Epithelial cell of proximal tubule (primary cell): ENCODE results near the gene PSME3. TPM values are rescaled to one million over a fixed set of nuclear protein-coding genes. Genes with fewer than 3 reads are reported as not detected.

Experiments
- DNase-seq: peaks from one replicate; pipeline ENCODE4 v3.0.0-alpha.2; 2011; ENCODE audit warnings: low read depth
- H3K4me3 ChIP-seq: 2 replicates; pipeline ENCODE4 v1.5.1; 2011; ENCODE audit warnings: low read depth, mild to moderate bottlenecking, low read length
- CTCF ChIP-seq: conservative IDR thresholded peaks from 2 replicates; pipeline ENCODE4 v1.5.1; 2012; ENCODE audit warnings: low read depth, mild to moderate bottlenecking, low read length
- total RNA-seq: library from RNA; depleted of rRNA; stranded (reverse); fragments of >200 nt; gene quantifications from 2 replicates; pipeline ENCODE4 v1.2.3, GENCODE V29; 2015

PSME3 gene
- total RNA-seq, 1 donor from 2014 or later = 126 TPM

DNA sequence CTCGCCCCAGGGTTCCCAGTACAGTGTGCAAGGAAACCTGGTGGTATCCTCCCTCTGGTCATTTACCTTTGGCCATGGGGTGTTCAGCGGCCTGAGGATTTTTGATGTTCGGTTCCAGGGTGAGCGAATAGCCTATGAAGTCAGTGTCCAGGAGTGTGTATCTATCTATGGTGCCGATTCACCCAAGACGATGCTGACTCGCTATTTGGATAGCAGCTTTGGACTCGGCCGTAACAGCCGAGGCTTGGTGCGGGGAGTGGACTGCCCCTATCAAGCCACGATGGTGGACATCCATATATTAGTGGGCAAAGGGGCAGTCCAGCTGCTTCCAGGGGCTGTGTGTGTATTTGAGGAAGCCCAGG is 12.3 kb downstream of the PSME3 start:
- H3K4me3 ChIP-seq = no peak overlapping the region
- TF ChIP-seq CTCF = no peak

DNA sequence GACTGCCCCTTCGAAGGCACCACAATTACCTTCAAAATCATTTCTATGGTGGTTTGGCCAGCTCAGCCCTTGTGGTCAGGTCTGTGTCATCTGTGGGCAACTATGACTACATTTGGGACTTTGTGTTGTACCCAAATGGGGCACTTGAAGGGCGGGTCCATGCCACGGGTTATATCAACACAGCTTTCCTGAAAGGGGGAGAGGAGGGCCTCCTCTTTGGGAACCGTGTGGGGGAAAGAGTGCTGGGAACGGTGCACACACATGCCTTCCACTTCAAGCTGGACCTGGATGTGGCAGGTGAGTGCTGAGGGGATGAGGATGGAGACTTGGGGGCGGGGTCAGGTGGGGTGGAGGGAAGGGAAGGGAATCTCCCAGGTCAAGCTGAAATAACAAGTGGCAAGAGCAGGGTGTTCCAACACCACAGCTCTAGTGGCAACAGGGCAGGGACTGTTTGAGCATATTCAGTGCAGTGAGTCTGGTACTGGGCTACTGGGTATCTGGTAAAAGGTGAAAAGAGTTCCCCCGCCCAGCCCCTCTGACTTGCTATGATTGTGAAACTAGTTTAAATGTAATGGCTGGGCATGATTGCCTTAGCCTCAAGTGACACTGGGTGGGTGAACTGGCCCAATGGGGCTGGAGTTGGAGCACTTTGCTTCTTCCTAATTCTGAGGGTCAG is 12.9 kb downstream of the PSME3 start:
- TF ChIP-seq CTCF = no peak
- H3K4me3 ChIP-seq = no peak overlapping the region
- DNase-seq = no peak

More for the DNA sequence above, 12.3 kb downstream of the PSME3 start:
- no peak for DNase-seq

- H3K4me3 ChIP-seq = no peak overlapping the region
- no peak for DNase-seq
- TF ChIP-seq CTCF = no peak
Measured at GRCh38 chr17:42846594-42847280, 13.5 kb downstream of the PSME3 start.

GRCh38 chr17:42848093-42848492 is 14.9 kb downstream of the PSME3 start:
- TF ChIP-seq CTCF = no peak
- no peak for DNase-seq
- no peak overlapping the region for H3K4me3 ChIP-seq

- no peak for DNase-seq
- no peak for TF ChIP-seq CTCF
- no peak overlapping the region for H3K4me3 ChIP-seq
Measured at GRCh38 chr17:42849031-42849430, 15.8 kb downstream of the PSME3 start.

DNA sequence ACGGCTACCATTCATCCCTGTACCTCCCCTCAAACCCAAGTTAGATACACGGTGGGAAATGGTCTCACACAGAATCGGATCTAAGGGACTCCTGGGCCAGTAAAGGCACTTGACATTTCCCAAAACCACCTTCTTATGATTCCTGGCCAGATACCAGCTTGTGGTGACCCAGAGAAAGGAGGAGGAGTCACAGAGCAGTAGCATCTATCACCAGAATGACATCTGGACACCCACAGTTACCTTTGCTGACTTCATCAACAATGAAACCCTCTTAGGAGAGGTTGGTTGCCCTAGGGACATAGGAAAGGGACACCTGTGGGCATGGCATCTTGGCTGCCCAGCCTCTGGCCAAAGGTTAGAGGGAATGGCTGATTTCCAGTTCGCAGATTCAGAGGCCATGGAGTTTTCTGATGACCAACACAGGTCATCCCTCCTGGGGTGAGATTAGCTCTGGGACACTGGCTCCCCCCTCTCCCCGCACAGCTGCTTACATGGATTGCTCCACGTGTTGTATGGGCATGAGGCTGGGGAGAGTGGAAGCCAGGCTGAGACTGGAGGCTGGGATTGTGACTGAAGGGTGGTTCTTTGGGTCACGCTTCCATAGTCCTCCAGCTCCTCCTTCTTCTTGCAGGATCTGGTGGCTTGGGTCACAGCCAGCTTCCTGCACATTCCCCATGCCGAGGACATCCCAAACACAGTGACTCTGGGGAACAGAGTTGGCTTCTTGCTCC is 16.4 kb downstream of the PSME3 start:
- no peak for DNase-seq
- no peak overlapping the region for H3K4me3 ChIP-seq
- TF ChIP-seq CTCF = no peak
